ENCODE data around the gene CD4. TPM values are rescaled to one million over a fixed set of nuclear protein-coding genes. Genes with fewer than 3 reads are reported as not detected.

The CD4 gene
- total RNA-seq, 2 experiments from 2014 or later: not detected

DNA sequence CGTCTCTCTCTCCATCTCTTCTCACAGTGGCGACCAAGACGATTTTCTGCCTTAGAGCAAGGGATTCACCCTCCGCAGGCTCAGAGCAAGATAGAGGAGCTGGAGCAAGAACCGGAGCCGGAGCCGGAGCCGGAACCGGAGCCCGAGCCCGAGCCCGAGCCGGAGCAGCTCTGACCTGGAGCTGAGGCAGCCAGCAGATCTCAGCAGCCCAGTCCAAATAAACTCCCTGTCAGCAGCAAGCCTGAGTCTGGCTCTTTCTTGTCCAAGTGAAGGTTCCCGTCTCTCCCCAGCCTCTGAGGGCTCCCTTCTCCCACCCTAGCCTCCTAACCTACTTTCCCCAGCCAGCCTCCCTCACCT lies 11.1 kb upstream of the CD4 start:
- no peak for TF ChIP-seq EZH2phosphoT487 (IDR thresholded peaks at IDR 0.05; ENCODE audit: borderline replicate concordance, low read depth, low read length)
- TF ChIP-seq, protein P1, sequence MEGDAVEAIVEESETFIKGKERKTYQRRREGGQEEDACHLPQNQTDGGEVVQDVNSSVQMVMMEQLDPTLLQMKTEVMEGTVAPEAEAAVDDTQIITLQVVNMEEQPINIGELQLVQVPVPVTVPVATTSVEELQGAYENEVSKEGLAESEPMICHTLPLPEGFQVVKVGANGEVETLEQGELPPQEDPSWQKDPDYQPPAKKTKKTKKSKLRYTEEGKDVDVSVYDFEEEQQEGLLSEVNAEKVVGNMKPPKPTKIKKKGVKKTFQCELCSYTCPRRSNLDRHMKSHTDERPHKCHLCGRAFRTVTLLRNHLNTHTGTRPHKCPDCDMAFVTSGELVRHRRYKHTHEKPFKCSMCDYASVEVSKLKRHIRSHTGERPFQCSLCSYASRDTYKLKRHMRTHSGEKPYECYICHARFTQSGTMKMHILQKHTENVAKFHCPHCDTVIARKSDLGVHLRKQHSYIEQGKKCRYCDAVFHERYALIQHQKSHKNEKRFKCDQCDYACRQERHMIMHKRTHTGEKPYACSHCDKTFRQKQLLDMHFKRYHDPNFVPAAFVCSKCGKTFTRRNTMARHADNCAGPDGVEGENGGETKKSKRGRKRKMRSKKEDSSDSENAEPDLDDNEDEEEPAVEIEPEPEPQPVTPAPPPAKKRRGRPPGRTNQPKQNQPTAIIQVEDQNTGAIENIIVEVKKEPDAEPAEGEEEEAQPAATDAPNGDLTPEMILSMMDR (conservative IDR thresholded peaks at IDR 0.05; ENCODE audit: low read length): no peak
- H3K36me3 ChIP-seq (ENCODE audit: insufficient read depth, low read length): no peaks in the 10 kb centered on the region
- no peaks in the 10 kb centered on the region for H3K9me3 ChIP-seq (ENCODE audit: low read length)
- H3K9me2 ChIP-seq (ENCODE audit: insufficient read depth, low read length): no peaks in the 10 kb centered on the region
- H4K20me1 ChIP-seq (ENCODE audit: insufficient read depth, low read length): no peaks in the 10 kb centered on the region
- ChIA-PET CTCF (ENCODE audit: unreplicated experiment) (interaction anchor here (0.7 to 0.9 kb wide), 3 partner anchors 11 to 25 kb away, joined by 3 to 6 read pairs (median 3); partner anchors contain the start of gene MLF2), POLR2A (interaction anchor here (0.7 to 1.1 kb wide), 3 partner anchors 25 to 73 kb away, joined by 4 read pairs; partner anchors contain the start of genes CDCA3, COPS7A, MLF2 and USP5)
- no peak overlapping the region for H3K27ac ChIP-seq (ENCODE audit: low read depth, low read length, poor library complexity, severe bottlenecking)
- peaks cover 37% of the 10 kb centered on the region for H3K4me1 ChIP-seq (ENCODE audit: insufficient read depth, low read length, poor library complexity, severe bottlenecking)
- H2AFZ ChIP-seq (ENCODE audit: low read length): peak overlapping the region; percentile 82
- intact Hi-C loops (cut with micrococcal nuclease; ENCODE audit: unreplicated experiment): loop anchor here (2.0 kb wide), 1 partner anchor 223 kb away; no protein-coding TSS in a partner anchor
- peak overlapping the region; percentile 65 for H3K4me3 ChIP-seq (ENCODE audit: low read depth, low read length, poor library complexity, severe bottlenecking)
- no TSS peak for BruUV-seq (replicated peaks)
- DNase-seq (ENCODE audit: low spot score): no peak
- H3K4me2 ChIP-seq (ENCODE audit: low read length): peak overlapping the region; percentile 90
- no peaks in the 10 kb centered on the region for H3K79me2 ChIP-seq (ENCODE audit: insufficient read depth, low read depth, low read length)

GRCh38 chr12:6778574-6779550 lies 10.5 kb upstream of the CD4 start:
- TF ChIP-seq, protein P1 (conservative IDR thresholded peaks at IDR 0.05; ENCODE audit: low read length): peak; percentile 98
- TF ChIP-seq EZH2phosphoT487 (IDR thresholded peaks at IDR 0.05; ENCODE audit: borderline replicate concordance, low read depth, low read length): no peak
- Histone ChIP-seq H3K79me2 (ENCODE audit: insufficient read depth, low read depth, low read length) (no peaks in the 10 kb centered on the region), H3K27ac (ENCODE audit: low read depth, low read length, poor library complexity, severe bottlenecking) (no peak overlapping the region), H3K36me3 (ENCODE audit: insufficient read depth, low read length) (no peaks in the 10 kb centered on the region), H3K4me1 (ENCODE audit: insufficient read depth, low read length, poor library complexity, severe bottlenecking) (peaks cover 43% of the 10 kb centered on the region), H3K4me2 (ENCODE audit: low read length) (peak overlapping the region; percentile 90), H3K9me3 (ENCODE audit: low read length) (no peaks in the 10 kb centered on the region), H4K20me1 (ENCODE audit: insufficient read depth, low read length) (no peaks in the 10 kb centered on the region), H3K4me3 (ENCODE audit: low read depth, low read length, poor library complexity, severe bottlenecking) (peak overlapping the region; percentile 65), H2AFZ (ENCODE audit: low read length) (peak overlapping the region; percentile 82), H3K9me2 (ENCODE audit: insufficient read depth, low read length) (no peaks in the 10 kb centered on the region)
- no TSS peak for BruUV-seq (replicated peaks)
- ChIA-PET POLR2A (interaction anchor here (0.7 to 1.1 kb wide), 3 partner anchors 26 to 73 kb away, joined by 4 read pairs; partner anchors contain the start of genes CDCA3, COPS7A, MLF2 and USP5), CTCF (ENCODE audit: unreplicated experiment) (interaction anchor here (0.7 to 0.9 kb wide), 3 partner anchors 11 to 26 kb away, joined by 3 to 6 read pairs (median 3); partner anchors contain the start of gene MLF2)
- peak; percentile 94 for DNase-seq (ENCODE audit: low spot score)
- intact Hi-C loops (cut with micrococcal nuclease; ENCODE audit: unreplicated experiment): loop anchor here (1.0 to 2.0 kb wide), 6 partner anchors 26 to 356 kb away; partner anchors contain the start of gene MLF2

Measured in OCI-LY7 (cell line).